HG03469 (cell line): ENCODE results near the gene GSK3B.

Source experiments
- ATAC-seq: cut with Tn5 transposase; IDR thresholded peaks from one replicate; pipeline ENCODE4 v1.9.1; 2021; ENCODE audit warnings: mild to moderate bottlenecking, moderate library complexity, moderate number of reproducible peaks; ENCODE audit not compliant: unreplicated experiment

GSK3B gene

DNA sequence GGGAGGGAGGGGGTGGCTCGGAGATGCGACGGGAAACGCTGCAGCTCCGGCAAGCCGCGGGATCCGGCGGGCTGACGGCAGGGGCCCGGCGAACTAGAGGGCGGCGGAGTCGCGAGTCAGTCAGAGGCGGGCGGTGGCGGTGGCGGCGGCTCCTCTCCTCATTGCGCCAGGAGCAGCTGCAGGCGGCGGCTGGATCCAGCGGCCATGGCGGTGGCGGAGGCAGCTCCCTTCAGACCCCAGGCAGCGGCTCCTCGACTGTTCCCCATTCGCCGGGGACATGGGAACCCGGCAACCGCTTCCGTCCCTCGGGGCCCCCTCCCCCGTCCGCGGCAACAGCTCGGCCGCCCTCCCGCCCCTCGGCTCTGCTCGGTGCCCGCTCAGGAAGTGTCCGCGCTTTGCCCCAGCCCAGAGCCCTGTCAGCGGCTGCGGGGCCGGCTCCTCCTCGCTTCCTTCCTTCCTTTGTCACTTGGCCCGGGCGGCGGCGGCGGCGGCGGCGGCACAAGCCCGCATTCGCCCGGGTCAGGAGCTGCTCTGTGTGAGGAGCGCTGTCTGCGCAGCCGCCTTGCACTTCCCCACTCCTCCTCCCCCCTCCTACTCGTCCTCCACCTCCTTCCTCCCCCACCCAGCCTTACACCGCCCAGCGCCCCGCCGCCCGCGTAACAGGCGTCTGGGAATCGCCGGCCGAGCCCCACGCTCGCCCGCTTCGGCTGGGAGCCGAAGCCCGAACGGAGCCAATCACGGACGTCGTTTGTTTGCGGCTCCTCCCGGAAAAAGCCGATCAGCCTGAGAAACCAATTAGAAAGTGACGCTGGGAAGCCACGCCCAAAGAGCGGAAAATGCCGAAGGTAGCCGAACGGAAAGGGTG is at the start of gene GSK3B:
Gene GSK3B, minus strand, starts transcription at position 537 of the 865 bp plus-strand sequence. CDS start 1,013 bp downstream, outside the sequence.
- peak; percentile 1 for ATAC-seq

DNA sequence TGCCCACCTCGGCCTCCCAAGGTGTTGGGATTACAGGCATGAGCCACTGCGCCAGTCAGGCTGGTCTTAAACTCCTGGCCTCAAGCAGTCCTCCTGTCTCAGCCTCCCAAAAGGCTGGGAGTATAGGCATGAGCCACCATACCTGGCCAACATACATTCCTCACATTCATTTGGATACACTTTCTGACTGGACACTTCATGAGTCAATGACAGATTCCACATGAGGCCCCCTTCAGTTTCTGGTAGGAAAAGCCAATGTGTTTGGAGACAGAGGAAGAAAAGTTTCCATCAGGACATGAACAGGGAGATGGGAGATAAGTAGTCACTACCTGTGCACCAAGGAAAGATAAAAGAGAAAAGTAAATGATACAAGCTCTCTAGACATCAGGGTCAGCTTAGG is 49.4 kb upstream of the GSK3B start:
- ATAC-seq: no peak

DNA sequence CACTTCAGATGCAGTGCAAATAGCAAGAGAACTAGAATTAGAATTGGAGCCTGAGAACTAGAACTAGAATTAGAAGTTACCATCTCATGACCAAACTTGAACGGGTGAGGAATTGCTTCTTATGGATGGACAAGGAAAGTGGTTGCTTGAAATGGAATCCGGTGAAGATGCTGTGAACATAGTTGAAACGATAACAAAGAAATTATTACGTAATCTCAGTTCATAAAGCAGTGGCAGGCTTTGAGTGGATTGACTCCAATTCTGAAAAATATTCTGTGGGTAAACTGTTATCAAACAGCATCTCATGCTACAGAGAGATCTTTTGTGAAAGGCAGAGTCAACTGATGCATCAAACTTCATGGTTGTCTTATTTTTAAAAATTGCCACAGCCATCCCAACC is 48.0 kb upstream of the GSK3B start:
- ATAC-seq: no peak

DNA sequence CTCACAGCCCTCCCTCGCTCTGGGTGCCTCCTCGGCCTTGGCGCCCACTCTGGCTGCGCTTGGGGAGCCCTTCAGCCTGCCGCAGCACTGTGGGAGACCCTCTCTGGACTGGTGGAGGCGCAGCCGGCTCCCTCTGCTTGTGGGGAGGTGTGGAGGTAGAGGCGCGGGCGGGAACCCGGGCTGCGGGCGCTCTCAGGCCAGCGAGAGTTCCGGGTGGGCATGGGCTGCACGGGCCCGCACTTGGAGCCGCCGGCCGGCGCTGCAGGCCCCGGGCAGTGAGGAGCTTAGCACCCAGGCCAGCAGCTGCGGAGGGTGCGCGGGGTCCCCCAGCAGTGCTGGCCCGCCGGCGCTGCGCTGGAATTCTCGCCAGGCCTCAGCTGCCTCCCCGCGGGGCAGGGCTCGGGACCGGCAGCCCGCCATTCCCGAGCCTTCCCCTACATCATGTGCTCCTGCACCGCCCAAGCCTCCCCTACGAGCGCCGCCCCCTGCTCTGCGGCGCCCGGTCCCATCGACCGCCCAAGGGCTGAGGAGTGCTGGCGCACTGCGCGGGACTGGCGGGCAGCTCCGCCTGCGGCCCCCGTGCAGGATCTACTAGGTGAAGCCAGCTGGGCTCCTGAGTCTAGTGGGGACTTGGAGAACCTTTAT is 46.0 kb upstream of the GSK3B start:
- no peak for ATAC-seq

DNA sequence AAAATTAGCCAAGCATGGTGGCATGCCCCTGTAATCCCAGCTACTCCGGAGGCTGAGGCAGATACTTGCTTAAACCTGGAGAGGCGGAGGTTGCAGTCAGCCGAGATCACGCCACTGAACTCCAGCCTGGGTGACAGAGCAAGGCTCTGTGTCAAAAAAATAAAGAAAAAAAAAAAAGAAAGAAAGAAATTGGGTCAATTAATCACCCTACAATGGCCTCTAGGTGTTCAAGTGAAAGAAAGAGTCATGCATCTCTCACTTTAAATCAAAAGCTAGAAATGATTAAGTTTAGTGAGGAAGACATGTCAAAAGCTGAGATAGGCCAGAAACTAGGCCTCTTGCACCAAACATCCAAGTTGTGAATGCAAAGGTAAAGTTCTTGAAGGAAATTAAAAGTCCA is 44.9 kb upstream of the GSK3B start:
- ATAC-seq: no peak

DNA sequence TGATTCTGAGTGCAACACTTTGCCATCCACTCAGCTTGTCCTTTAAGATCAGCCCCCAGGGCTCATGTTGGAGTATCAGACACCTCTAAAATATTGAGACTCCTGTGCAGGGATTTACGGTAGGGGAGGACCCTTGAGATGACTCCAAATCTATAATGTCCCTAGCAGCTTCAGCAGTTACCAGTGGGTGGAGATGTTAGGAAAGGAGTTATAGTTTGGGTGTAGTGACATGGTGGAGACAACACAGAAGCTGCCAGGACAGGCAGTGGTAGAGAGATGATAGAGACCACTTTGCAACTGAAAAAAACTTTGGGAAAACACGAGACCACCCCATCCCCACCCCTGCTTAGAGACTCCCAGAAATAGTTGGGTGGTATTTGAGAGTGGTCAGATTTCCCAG is 43.3 kb upstream of the GSK3B start:
- no peak for ATAC-seq

DNA sequence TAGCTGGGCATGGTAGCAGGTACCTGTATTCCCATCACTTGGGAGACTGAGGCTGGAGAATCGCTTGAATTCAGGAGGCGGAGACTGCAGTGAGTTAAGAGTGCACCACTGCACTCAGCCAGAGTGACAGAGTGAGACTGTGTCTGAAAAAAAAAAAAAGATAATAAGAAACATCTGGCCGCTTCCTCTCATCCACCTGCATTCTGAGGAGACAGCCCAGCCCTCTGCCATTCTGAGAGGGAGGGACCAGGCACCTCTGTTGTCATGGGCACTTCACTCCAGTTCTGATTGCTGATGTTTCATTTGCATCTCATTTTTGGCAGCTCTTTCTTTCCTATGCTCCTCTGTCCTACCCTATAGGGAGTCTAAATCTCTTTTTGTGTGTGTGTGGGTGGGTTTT is 36.4 kb upstream of the GSK3B start:
- ATAC-seq: no peak

DNA sequence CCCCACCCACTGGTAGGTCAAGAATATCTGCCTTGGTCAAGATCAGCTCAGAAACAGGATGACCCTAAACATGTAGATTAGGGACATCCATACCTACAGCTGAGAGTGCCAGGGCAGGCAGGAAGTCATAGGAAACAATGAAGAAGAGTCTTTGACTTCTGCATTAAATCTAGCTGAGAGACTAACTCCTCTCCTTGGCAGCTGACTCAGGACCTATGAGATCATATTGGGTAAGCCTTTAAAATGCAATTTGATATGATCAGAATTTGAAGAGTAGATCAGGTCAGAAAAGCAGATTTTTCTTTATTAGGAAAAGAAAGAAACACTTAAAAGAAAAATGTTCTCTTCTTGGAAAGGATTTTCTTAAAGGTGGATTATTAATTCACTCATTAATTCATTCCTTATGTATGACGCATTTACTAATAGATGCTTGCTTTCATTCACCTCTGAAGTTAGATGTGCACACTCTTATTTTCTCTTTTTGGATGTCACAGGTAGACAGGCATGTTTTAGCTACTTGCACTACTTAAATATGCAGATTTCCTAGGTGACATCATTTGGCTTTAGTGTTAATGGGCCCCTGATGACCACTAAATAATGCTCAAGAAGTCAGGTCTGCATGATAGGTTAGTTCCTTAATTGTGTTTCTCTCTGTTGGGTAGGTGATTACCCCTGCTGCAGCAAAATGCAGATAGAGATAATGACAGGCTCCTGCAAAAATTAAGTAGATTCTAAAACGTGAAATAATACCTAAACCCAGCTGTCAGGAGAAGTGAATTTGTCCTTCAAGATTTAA is 35.7 kb upstream of the GSK3B start:
- no peak for ATAC-seq

DNA sequence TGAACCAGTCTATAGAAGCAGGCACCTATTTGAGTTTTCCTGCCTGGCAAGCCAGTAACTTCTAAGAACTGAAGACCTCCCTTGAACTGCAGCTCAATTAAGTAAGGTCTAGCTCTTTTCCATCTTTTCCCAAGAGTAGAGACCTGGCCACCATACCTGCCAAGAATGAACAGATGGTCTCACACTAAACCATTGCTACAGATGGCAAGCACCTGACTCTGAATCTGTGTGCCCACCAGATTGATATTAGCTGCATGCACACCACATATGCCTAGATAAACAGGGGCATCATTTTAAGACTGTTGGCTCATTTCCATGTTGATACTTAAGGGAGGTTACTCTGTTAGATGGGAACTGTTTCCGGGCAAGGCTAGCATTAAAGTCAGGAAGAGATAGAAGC is 34.8 kb upstream of the GSK3B start:
- no peak for ATAC-seq

DNA sequence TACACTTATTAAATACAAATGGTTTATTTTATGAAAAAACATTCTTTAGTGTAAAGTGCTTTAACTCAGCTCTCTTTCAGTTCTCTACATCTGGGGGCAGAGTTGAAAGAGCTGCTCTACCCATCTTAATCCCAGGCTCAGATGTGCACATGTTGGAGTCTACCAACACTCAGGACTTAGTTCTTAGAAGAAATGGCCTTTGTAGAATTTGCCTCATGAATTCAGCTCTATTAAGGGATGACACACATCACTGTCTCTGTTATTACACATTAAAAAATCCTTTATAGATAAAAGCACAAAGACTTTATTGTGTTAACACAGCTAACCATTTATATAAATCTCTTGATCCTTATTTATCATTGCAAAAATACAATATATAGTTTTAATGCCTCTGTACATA is 31.7 kb upstream of the GSK3B start:
- ATAC-seq: no peak

DNA sequence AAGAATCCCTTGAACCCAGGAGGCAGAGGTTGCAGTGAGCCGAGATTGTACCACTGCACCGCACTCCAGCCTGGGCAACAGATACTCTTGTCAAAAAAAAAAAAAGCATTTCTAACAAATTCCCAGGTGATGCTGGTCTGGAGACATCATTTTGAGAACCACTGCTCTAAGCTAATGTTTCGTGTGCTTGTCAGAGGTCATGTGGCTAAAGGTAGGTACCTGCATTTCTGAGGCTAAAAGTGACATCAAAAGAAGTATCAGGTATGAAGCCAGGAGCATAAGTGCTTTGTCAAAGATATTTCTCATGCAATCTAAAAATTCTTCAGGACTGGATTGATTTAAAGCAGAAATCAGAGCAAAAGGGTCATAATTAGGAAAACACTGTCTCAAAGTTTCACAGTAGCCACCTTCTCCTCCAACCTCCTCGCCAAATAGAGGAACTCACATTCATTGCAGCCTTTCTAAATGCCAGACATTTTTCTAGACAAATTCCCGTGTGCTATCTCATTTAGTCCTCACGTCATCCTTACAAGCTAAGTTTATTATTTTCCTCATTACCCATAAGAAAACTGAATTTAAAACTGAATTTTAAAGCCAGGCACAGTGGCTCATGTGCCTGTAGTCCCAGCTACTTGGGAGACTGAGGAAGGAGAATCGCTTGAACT is 25.7 kb upstream of the GSK3B start:
- ATAC-seq: no peak

DNA sequence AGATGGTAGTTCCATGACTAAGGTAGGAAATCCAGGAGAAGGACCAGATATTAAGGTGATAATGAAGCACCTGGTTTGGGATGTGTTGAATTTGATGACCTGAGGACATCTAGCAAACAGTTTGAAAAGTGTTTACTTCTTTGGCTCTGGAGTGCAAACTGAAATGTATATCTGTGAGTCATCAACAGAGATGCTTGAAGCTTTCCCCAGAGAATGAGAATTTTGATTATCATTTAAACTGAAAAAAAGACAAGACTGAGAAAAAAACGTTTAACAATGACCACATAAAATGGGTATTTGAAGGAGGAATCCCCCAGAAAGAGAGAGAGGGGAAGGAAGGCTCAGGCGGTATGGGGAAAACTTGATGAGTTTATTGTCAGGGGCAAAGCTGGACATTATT is 20.7 kb upstream of the GSK3B start:
- no peak for ATAC-seq

DNA sequence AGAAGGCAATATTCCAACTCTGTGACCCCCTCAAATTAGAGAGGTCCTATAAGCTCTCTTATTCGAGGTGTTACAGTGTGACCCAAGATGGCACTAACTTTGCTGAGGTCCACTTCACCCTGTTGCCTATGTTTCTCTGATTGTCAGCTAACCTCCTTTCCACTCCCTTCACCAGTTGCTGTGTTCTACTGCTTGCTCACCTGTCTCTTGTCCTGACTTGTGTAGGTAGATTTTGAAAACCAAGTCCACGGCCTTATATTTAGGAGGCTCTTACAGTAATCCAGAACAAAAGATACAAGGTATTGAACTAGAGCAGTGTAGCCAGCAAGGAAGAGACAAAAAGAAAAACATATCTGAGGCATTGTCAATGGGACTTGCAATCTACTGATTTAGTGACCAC is 20.1 kb upstream of the GSK3B start:
- ATAC-seq: no peak

DNA sequence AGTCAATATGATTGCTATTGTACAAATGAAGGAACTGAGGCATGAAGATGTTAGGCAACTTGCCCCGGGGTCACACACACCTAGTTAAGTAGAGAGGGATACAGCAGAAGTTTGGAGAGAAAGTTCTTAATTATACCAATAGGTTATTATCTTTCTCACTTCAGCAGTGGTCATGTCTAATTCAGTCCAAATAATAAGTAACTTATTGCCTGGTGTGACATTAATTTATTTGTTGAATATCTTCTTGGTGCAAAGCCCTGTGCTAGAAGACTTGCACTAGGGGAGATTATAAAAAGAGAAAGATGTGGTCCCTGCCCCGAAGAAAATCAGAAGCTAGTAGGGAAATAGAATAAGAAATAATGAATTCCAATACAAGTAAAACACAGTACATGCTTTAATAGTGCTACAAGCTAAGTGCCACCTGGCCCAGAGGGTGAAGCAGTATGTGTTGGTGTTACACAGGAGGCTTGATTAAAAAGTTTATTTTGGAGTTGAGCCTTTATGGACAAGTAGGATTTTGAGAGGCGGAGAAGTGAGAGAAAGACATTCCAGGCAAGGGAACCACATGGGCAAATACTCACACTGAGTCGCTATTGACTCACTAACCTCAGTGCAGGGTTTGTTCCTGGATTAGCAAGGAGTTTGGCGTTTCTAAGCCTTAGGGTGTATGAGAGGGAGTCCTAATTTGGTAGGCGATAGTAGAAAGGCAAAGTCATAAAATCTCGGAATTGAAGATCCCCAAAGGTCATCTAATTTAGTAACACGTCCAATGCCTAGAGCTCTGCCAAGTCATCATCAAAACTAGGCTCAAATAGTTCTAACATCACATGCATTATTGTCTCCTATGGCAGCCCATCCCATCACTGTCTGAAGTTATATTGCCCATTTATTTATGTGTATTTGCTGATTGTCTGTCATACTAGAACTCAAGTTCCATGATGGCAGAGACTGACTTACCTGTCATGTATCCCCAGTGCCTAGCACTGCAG is 19.2 kb upstream of the GSK3B start:
- ATAC-seq: no peak

DNA sequence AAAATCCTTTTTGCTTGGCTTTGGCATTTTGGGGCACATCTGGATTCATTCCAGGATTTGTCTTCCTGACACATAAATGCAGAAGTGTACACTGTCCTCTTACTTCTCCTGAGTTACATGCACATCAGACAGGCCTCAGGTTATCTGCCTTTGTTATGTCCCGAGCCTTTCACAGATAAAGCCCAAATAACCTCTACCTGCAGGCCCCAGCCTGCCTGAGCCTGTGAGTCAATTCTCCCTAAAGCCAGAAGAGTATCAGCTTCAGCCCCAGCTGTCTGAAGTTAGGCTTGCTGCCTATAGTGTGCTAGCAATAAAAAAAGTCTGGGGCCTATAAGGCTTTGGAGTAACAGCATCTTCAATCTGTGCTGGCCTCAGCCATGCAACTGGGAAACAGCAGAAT is 17.7 kb upstream of the GSK3B start:
- no peak for ATAC-seq

DNA sequence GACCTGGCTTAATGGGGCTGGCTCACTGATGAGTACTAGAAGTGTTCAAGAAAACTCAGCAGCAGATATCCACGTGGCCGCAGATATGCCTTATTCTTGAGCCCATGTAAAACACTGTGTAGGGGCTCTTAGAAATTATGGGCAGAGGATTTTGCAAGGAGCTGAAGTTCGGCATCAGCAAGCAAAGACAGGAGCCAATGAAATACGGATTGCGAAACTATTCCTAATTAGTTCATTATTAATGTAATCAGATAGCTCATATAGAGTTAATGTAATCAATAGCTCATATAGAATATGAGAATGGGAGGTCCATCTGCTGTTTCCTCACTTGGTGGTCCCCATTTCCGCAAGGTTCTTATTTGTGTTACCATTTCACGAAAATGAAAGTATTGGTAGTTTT is 9.0 kb upstream of the GSK3B start:
- no peak for ATAC-seq

DNA sequence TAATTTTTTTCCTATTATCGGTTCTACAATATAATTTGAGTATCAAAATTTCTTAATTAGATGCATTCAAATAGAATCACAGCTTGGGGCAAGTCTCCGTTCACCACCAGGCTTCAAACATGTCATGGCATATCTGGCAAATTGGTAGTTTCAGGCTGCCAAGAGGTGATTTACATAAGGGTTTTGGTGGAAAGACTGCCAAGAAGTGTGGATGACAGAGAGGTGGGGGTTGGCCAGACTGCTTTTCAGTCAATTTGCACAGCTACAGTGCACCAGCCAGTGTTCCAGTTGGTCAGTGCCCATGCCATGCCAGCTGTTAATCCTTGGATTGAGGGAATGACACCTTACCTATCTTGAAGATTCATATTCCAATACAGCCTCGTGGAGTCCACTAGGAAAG is 8.4 kb upstream of the GSK3B start:
- no peak for ATAC-seq

DNA sequence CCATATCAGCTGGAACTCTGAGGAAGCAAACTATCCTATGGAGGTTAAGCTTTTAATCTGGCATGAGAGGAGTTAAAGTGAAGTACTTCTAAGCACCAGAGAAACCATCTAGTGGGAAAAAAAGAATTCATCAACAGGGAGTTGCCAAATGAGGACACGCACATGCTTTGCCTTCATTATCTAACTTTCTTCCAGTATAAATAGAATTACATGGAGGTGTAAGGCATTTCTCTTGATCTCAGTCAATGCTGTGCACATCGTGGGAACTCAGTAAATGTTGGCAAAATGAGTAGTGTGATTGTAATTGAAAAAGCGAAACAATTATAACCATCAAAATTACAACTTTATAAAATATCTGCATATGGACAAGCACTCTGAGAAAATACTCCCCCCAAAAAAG is 8.0 kb upstream of the GSK3B start:
- no peak for ATAC-seq

DNA sequence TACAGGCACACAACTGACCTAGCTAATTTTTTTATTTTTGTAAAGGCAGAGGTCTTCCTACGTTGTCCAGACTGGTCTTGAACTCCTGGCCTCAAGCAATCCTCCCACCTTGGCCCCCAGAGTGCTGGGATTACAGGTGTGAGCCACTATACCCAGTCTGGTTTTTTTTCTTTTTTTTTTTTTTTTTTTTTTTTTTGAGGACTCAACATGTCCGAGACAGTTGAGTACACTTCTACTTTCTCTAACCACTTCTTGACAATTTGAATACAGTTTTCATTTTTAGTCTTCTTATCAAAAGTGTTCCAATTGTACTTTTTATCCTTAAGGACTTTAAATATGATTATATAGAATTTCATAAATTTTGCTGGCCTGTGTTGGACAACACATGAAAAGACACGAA is 7.4 kb upstream of the GSK3B start:
- no peak for ATAC-seq

DNA sequence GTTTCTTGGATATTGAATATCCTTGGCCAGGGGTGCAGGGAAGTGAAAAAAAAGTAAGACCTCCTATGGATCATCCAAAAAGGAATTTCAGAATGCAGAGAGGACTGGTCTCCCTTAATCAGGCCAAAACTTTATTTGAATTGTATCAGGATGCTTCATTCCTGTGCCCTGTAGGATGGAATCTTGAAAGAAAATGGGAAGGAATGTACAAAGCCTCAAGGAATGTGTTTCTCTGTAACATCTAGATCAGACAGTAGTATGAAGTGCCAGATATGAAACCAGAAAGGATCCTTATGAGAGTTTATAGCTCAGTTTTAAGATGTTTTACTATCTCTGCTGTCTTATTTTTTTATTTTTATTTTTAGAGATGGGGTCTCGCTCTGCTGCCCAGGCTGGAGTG is 6.5 kb upstream of the GSK3B start:
- no peak for ATAC-seq
